NB4 (cell line): Measurements from ENCODE around the gene UNC119.

ENCODE experiments used
- CTCF ChIP-seq: IDR thresholded peaks from one replicate; pipeline ENCODE4 v1.5.1; 2012; ENCODE audit warnings: low read depth, low read length
- TF ChIP-seq, protein P1 (sequence below): IDR thresholded peaks from 2 replicates; pipeline ENCODE4 v1.6.1; 2011; ENCODE audit warnings: low read depth, low read length

GRCh38 chr17:28532050-28532960 lies 20.1 kb downstream of the UNC119 start:
- TF ChIP-seq, protein P1, sequence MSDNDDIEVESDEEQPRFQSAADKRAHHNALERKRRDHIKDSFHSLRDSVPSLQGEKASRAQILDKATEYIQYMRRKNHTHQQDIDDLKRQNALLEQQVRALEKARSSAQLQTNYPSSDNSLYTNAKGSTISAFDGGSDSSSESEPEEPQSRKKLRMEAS, result no peak
- no peak for TF ChIP-seq CTCF
